Lung (tissue), 12 donors: ENCODE results near the gene BABAM1. TPM values are rescaled to one million over a fixed set of nuclear protein-coding genes. Genes with fewer than 3 reads are reported as not detected.

Source experiments
- ATAC-seq: fragments of 200-7000 bp; cut with Tn5 transposase; one replicate; pipeline ENCODE4 v1.9.1; 2020; ENCODE audit warnings: moderate number of reproducible peaks; ENCODE audit not compliant: insufficient read depth, low FRiP score
- DNase-seq, 3 donors: peaks; one replicate each; pipeline ENCODE4 v3.0.0-alpha.2; 2013 to 2017
- H3K27ac ChIP-seq, 2 donors: one replicate each; pipeline ENCODE4 v1.5.1; 2013; ENCODE audit warnings: mild to moderate bottlenecking in 2 of 2, moderate library complexity in 2 of 2, control low read depth in 1 of 2, inconsistent platforms in 1 of 2, low read depth in 1 of 2, low read length in 1 of 2
- H3K27me3 ChIP-seq, 3 donors: one replicate each; pipeline ENCODE4 v1.5.1; 2013; ENCODE audit warnings: low read length in 2 of 3; ENCODE audit not compliant: control insufficient read depth in 3 of 3, insufficient read depth in 3 of 3
- H3K36me3 ChIP-seq, 4 donors: one replicate each; pipeline ENCODE4 v1.5.1; 2013; ENCODE audit warnings: low read length in 4 of 4, mild to moderate bottlenecking in 1 of 4, moderate library complexity in 1 of 4; ENCODE audit not compliant: control insufficient read depth in 4 of 4, insufficient read depth in 4 of 4
- H3K4me1 ChIP-seq, 5 donors: one replicate each; pipeline ENCODE4 v1.5.1; 2013; ENCODE audit warnings: low read length in 5 of 5, mild to moderate bottlenecking in 2 of 5, moderate library complexity in 1 of 5; ENCODE audit not compliant: control insufficient read depth in 5 of 5, insufficient read depth in 5 of 5
- H3K4me3 ChIP-seq: one replicate; pipeline ENCODE4 v1.5.1; 2013; ENCODE audit warnings: mild to moderate bottlenecking, control low read depth, moderate library complexity
- H3K9ac ChIP-seq, 2 donors: one replicate each; pipeline ENCODE4 v1.5.1; 2013; ENCODE audit warnings: low read length in 2 of 2, control low read depth in 1 of 2; ENCODE audit not compliant: insufficient read depth in 1 of 2
- H3K9me3 ChIP-seq, 4 donors: one replicate each; pipeline ENCODE4 v1.5.1; 2013; ENCODE audit warnings: low read length in 3 of 4, mild to moderate bottlenecking in 1 of 4, moderate library complexity in 1 of 4; ENCODE audit not compliant: control insufficient read depth in 4 of 4, insufficient read depth in 3 of 4
- CTCF ChIP-seq: IDR thresholded peaks from 2 replicates; pipeline ENCODE4 v1.5.1; 2012; ENCODE audit warnings: mild to moderate bottlenecking; ENCODE audit errors: control extremely low read depth, extremely low read depth
- WGBS, 2 donors: extraction: QIAGEN DNeasy Blood & Tissue Kit; methylation state at CpG; one replicate each; pipeline ENCODE4 v1.1.7; 2013; 5-methylcytosine and 5-hydroxymethylcytosine counted together
- polyA plus RNA-seq, 2 donors: library from polyadenylated mRNA; stranded (reverse); fragments of 200-250 nt; gene quantifications; one replicate each; pipeline ENCODE4 v1.2.1, GENCODE V29; 2013
- total RNA-seq, 2 donors: library from RNA; depleted of rRNA in 1 of 2; stranded (reverse); fragments of >200 nt in 1 of 2; gene quantifications; one replicate each; pipeline ENCODE4 v1.2.1, GENCODE V29; 2014 to 2021
- donor health status: control.
- donor health status: control.
- donor health status: Bipolar disorder and iron deficiency.
- donor health status: healthy.
- donor health status: DM: yes; HTN: yes; CAD: no.

Gene BABAM1
- total and polyA plus RNA-seq, 4 donors = 52.4 to 75.1 (median 63.4) TPM

DNA sequence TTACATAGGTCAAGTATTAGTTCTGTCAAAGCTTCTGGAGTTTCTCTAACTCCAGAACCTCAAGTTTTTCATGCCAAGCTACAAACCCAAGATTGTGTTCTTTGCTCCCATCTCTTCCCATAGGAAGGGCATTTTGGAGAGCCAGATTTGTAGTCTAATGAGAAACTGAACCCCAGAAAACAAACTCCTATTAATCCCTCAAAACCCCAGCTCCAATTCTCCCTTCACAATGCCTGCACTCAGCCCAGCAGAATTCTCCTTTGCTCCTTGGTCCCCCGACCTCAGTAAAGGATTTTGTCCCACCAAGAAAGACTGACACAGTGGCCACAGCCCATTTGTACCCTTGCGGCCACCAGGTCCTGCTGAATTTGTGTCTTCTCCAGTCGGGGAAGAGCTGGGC is 11.1 kb upstream of the BABAM1 start:
- Histone ChIP-seq H3K27ac (no peak overlapping the region), H3K9me3 (peaks cover 0 to 5% (median 0%) of the 10 kb centered on the region in 4 donors), H3K4me3 (no peak overlapping the region), H3K4me1 (peaks cover 0 to 6% (median 0%) of the 10 kb centered on the region in 5 donors), H3K27me3 (no peaks in the 10 kb centered on the region), H3K36me3 (peaks cover 0 to 9% (median 0%) of the 10 kb centered on the region in 4 donors), H3K9ac (no peak overlapping the region)
- WGBS, 2 donors = 86 to 91% methylated on average over 3 of the region's 3 CpGs
- TF ChIP-seq CTCF = no peak
- DNase-seq (no peak), ATAC-seq (no peak)

DNA sequence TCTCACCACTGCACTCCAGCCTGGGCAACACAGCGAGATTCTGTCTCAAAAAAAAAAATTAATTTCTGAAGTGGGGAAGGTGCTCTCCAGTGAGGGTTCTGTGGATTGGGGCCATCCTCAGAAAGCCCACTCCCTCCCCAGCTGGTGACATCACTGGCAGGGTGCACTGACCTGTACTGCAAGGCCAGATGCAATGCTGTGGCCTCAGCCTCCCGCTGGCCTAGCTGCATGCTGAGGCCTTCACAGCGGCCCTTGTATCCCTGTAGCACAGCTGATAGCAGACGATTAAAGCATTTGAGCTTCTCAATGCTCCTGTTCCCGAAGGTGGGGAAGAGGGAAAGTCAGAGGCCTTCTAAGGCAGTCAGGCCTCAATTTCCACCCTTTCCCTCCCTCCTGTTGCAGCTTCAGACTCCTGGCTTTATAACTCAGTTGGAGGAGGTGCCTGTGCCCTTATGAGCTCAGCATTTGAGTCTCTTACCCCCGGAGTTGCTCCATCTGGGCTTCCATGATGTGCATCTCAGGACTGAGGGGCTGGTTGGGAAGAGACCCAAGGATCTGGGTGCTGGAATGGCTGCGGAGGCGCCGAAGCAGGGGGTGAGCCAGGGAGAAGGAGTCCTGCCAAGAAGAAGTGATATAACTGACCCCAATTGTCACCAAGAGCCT is 8.0 kb upstream of the BABAM1 start:
- DNase-seq (no peak), ATAC-seq (no peak)
- H3K36me3 ChIP-seq = peaks cover 0 to 8% (median 0%) of the 10 kb centered on the region in 4 donors
- no peak for TF ChIP-seq CTCF
- 94 to 95% methylated on average over 9 of the region's 9 CpGs for WGBS, 2 donors
- no peak overlapping the region for H3K4me3 ChIP-seq
- H3K27ac ChIP-seq = no peak overlapping the region
- peaks cover 0 to 5% (median 0%) of the 10 kb centered on the region in 4 donors for H3K9me3 ChIP-seq
- H3K4me1 ChIP-seq = peaks cover 0 to 6% (median 0%) of the 10 kb centered on the region in 5 donors
- H3K27me3 ChIP-seq = no peaks in the 10 kb centered on the region
- H3K9ac ChIP-seq = no peak overlapping the region

DNA sequence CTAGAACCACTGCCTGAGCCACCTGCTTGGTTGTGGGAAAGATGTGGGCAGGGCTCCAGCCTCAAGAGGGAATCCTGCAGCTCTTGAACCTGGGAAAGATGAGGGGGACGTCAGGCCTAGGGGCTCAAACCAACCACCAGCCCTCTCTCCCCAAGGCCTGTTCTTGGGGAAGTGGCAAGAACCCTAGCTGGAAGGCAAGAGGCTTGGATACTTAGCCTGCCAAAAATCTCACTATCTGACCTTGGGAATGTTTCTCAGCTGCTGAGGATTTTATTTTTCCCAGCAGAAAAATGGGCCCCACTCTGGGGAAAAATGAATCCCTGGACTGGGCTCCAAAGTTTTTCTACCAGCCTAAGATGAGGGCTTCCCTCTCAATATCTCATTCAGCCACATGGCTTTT is 7.3 kb upstream of the BABAM1 start:
- Histone ChIP-seq H3K27ac (no peak overlapping the region), H3K4me3 (no peak overlapping the region), H3K36me3 (peaks cover 0 to 8% (median 0%) of the 10 kb centered on the region in 4 donors), H3K9ac (no peak overlapping the region), H3K27me3 (no peaks in the 10 kb centered on the region), H3K9me3 (peaks cover 0 to 5% (median 0%) of the 10 kb centered on the region in 4 donors), H3K4me1 (peaks cover 0 to 6% (median 0%) of the 10 kb centered on the region in 5 donors)
- 68 to 70% methylated on average over 1 of the region's 1 CpG for WGBS, 2 donors
- DNase-seq (no peak), ATAC-seq (no peak)
- TF ChIP-seq CTCF = no peak
